GM12891 (cell line): ENCODE data around the gene LRP1B.

ENCODE experiments used
- PAX5 ChIP-seq: IDR thresholded peaks from 2 replicates; pipeline ENCODE4 v1.6.1; 2011; ENCODE audit warnings: low read length, moderate library complexity, mild to moderate bottlenecking; ENCODE audit not compliant: insufficient read depth, severe bottlenecking
- POLR2A ChIP-seq: IDR thresholded peaks from 2 replicates; pipeline ENCODE4 v1.6.1; 2011; ENCODE audit warnings: low read depth, low read length, control low read depth
- POLR2AphosphoS5 ChIP-seq: IDR thresholded peaks from 2 replicates; pipeline ENCODE4 v1.6.1; 2011; ENCODE audit warnings: low read depth, low read length, control low read depth
- TAF1 ChIP-seq: IDR thresholded peaks from 2 replicates; pipeline ENCODE4 v1.6.1; 2011; ENCODE audit warnings: low read depth, low read length, control low read depth

- TF ChIP-seq POLR2A: no peak
- no peak for TF ChIP-seq TAF1
- no peak for TF ChIP-seq POLR2AphosphoS5
- TF ChIP-seq PAX5: no peak
Measured at GRCh38 chr2:141348481-141348880, 782.3 kb downstream of the LRP1B start.
